ENCODE measurements around the gene AIG1.
"Not testable (repeated sequence)": the region's sequence is repeated elsewhere in the genome, so short reads cannot be mapped to it uniquely, and the experiment has no call there.

AIG1 gene

DNA sequence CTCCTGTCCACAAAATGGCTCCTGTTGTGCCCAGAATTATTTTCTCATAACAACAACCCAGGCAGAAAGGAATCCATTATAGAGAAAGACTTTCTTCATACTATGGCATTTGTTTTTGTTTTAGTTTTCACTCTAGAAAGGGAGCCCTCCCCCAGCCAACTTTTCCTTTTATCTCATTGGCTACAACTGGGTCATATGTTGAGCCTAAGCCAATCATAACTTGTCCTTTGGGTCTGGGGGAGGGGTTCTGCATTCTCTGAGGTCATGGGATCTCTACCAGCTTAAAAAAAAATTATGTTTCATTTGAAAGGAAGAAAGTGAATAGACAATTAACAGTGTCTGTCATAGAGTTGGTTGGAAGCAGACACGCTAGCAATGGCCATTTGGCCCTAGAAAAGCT lies 177.6 kb downstream of the AIG1 start:
- no peak for ATAC-seq

DNA sequence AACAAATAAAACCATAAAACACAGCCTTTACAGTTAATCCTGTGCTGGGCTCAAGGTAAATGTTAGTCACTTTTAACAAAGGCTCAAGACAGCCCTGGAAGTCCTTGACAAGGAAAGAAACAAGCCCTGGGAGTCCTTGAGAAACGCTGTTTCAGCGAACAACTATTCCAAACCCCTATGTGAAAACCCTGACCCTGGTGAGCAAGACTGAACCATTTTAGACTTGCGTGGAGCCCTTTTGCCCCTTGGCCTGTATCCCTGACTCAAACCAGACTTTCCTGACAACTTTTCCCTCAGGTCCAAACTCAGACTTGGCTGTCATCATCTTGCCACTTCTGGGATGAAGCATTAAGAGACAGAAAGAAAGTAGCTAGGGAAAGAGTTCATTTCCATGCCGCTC lies 180.4 kb downstream of the AIG1 start:
- ATAC-seq = no peak

DNA sequence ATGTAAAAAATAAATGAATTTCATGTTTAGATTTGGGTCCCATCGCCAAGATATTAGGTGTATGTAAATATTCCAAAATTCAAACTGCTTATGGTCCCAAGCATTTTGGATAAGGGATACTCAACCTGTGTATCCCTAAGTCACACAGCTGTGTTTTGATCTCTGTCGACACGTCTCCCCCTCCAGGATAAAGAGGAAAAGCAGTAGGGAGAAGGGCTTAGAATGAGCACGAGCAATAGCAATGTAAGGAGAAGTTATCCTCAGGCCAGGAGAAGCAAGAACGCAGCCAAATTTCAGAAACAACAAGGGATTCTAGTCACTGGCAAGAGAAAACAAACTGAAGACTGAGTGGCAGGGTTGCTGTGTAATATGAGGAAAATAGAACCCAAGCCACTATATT lies 181.2 kb downstream of the AIG1 start:
- ATAC-seq = no peak

DNA sequence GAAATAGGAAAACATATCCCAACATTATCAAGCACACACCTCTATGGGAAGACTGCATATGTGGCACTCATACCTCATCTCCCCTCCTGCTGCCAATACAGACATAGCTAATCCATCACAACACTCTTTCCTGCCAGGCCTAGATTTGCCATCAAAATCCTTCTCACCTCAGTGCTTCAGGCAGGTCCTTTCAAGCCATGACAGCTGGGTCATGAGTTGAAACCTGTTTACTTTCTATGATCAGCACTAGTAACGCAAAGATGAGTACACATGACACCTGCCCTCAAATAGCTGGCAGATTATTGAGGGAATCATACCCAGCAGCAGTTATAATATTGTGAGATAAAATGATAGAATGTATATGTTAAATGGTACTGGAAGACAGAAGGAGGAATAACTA lies 183.1 kb downstream of the AIG1 start:
- ATAC-seq = no peak

DNA sequence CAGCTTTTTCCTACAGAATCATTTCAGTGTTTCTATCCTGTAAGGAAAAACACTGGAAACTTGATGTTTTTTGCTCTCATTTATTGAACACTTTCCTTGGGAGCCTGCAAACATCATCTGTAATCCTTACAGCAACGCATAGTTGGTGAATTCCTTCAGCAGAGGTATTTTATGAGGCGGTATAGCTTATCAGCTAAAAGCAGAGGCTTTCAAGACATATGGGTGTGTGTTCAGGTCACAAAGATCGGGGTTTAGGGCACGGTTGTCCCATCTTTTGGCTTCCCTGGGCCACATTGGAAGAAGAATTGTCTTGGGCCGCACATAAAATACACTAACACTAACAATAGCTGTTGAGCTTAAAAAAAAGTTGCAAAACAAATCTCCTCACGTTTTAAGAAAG lies 185.0 kb downstream of the AIG1 start:
- no peak for ATAC-seq

DNA sequence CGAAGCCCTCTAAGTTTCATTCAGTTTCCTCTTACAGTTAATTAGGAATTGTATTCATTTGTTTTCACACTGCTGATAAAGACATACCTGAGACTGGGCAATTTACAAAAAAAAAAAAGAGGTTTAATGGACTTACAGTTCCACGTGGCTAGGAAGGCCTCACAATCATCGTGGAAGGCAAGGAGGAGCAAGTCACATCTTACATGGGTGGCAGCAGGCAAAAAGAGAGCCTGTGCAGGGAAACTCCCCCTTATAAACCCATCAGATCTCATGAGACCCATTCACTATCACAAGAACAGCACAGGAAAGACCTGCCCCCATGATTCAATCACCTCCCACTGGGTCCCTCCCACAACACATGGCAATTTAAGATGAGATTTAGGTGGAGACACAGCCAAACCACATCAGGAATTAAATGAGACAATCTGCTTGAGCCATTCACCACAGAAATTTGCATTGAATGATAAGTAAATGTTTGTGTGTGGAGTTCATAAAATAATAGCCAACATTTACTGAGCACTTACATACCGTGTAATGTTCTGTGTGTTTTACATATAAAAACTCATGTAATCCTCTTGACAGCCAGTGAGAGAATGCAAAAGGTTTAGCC lies 185.6 kb downstream of the AIG1 start:
- ATAC-seq = not testable (repeated sequence)

DNA sequence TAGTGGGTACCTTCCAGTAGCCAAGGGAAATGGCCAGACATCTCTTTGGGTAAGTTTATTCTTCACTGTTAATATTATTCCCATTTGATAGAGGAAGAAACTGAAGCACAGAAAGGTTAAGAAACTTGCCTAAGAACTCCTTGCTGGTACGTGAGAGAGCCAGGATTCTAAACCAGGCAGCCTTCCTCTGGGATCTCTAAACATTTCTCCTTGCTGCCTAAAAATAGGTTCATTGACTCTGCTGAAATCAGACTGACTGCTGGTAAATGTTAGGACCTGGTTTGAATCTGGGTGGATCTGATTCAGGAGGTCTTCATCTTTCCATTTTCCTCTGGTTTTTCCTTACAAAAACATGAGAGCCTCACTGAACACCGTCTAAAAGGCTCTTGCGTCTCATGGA lies 186.9 kb downstream of the AIG1 start:
- ATAC-seq = no peak

DNA sequence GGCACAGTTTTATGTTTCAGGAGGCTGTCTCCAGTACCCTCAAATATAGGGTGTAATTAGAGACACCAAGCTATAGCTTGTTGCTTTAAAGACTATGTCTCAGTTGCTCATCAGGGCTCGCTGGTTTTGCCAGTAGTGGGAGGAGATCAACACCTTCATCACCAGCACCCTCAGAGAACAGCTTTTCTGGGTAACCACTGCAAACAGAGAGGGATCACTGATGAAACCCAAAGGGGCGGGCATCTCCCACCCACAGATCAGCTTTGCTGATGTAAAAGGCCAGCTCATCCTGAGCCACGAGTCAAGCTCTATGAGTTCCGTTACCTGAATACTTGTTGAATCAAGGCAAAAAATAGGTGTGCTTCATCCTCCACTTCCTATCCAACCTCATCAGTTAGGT lies 187.7 kb downstream of the AIG1 start:
- ATAC-seq = peak; percentile 38 to 63

DNA sequence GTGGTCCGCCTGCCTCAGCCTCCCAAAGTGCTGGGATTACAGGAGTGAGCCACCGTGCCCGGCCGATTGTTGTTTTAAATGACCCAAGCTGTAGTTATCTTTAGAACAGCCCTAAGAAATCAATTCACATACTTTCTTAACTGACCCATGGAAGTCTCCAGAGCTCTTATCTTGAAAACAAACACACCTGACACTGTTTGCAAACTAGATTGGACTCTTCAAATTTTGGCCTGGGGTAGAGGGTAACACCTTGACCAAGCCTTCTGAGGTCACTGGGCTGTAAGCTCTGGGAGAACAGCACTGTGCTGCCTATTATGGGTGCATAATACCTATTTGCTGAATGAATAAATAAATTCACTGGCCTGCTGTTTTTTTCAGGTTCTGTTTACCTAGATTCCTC lies 190.6 kb downstream of the AIG1 start:
- no peak for ATAC-seq

DNA sequence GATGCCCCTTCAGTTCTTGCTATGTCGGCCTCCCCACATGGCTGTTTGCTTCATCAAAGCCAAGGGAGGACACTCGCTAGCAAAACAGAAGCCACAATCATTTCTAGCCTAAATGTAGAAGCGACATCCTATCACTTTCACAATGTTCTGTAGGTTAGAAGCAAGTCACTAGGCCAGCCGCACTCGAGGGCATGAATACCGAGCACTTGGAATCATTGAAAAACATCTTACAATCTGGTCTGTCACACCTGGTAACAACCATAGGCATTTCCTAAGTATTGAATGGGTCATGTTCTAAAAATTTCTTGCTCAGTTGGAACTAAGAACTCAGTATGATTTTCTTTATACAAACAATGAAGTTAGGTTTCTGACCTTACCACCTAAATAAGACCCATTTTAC lies 192.3 kb downstream of the AIG1 start:
- no peak for ATAC-seq

DNA sequence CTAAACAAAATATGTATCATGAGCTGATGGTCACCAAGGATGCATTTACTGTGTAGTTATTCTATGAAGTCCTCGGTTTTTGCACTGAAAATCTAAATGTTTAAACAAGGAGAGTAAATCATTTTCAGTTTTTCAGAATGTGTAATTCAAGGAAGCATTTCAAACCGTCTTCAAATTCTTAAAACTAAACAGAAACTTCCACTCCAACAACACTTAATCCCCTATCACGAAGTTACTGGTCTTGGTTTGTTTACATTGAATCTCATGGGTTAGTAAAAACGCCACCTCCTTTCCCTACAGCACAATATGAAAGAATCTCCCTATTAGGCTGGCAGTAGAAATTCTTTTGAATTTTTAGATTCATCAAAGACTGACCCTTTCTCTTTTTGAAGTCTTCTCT lies 192.9 kb downstream of the AIG1 start:
- ATAC-seq = no peak

DNA sequence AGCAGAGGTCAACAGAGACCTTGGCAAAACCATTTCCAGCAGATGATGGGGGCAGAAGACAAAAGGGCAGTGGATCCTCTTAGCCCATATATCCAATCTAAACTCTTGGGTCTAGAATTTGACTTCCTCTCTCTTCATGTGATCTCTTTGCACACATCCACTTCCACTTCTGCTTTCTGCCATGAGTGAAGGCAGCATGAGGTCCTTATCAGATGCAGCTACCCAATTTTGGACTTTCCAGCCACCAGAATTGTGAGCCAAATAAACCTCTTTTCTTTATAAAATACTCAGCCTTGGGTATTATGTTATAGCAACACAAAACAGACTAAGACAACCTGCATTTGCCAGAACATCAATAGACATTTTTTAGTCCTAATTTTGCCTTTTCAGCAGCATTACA lies 198.3 kb downstream of the AIG1 start:
- ATAC-seq = no peak

DNA sequence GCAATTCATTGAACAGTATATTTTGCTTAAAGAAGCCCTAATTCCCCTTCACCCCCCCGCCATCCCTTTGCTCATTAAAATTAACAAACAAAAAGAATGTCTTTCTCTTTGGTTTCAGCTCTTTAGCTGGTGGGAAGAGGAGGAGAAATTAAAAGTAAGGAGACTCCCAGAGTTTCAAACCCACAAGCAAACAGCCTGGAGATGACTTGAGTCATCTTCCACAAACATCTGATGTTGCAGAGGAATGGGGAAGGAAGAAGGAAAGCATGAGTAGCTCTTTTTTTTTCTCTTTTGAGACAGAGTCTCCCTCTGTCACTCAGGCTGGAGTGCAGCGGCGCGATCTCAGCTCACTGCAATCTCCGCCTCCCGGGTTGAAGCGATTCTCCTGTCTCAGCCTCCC lies 200.2 kb downstream of the AIG1 start:
- ATAC-seq = no peak

DNA sequence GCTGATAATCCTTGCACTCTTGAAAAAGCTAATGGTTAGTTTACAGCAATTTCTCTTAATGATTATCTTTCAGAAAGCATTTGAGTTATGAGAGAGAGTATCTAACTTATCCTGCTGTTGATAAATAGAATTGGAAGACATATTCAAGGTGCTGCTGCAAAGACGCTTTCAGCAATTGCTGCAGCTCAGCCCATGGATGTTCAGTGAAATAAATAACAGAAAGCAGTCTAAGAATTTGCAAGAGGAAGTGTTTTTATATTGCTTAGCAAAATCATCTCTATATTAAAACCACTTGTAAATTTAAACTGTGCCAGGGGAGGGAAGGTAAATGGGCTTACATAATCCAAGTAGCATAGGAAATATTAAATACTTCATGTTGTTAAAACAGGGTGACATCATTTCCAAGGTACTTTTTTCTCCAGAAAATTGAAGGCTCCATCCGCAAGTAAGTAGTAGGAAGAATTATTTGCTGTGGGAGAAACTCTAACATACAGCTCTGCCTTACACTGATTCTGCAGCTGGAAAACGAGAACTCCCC lies 201.3 kb downstream of the AIG1 start:
- ATAC-seq = no peak

DNA sequence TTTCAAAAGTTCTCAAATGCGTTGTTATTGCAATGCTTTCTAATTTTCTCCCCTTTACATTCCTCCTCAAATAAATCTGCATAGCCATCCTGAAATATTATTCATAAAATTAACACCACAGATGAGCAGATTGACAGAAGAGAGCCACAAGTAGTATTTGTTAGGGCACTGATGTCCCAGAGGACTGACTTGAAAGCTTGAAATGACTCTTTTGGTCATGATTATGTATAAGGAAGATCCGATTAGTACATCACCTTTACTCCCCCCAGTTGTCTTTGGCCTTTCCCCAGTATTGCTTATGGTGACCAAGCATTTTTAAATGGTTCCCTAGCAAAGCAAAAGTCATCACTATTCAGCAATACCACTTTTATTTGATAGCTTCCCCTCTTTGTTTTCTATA lies 202.2 kb downstream of the AIG1 start:
- no peak for ATAC-seq

DNA sequence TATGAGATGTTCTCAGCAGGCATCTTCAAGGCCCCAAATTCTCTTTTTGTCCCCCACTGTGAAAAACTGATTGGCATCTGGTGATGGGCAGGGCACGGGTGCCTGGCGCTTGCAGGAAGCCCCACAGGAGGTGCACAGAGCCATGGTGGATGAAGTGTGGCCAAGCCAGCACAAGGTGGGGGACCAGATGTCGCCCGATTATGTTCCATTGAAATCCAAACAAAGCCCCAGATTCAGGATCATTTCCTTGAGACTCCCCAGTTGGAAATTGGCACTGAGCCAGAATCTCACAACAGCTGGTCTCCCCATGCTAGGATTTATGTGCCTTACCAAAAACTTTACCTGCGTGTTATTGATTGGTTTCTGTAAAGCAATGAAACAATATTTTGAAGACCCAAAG lies 203.7 kb downstream of the AIG1 start:
- no peak for ATAC-seq

DNA sequence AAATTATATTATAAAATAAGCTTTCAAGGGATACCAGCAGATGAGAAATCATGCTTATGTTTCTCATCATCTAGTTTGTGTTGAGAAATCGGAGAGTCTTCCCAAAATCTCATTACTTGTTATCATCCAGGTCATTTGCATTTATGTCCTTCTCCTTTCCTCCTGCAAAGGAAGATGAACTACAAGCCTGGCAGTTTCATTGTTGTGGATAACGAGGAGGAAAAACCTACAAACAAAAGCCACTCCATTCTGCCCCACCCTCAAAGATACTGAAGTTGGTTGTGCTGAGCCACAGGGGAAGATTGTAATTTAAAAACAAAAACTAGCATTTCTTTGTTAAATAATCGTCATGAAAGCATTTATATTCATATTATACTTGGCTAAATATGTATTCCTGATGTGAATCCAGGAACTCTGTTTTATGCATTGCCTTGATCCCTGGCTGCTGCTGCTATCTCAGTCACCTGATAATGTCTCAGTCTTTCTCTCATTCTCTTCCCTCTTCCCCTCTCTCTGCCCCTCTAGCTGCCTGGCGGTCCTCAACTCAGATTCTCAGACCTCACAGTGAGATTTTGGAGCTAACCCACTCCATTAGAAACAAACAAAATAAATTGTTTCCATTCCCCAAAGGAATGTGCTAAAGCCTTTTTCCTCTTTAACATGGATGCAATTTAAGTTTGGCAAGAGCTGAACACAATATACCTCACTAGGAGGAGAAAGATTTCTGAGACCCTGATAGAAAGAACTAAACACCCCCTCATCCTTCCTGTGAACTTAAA lies 204.5 kb downstream of the AIG1 start:
- ATAC-seq = no peak

DNA sequence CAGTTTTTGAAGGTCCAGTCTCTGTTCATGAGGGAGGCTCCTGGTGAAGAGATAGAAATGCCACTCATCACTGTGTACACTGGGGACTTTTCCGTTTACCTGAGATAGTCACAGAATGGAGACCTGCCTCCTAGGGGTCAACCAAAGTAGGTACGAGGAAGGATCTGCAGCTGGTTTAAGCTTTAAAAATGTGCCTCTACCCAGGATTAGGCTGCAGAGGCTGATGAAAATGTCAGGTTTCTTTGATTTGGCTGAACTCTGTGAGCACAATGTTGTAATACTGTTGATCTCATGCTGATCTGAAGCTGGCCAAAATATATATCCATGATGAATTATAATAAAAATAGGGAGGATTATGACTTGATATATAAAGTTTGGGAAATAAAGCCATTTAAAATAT lies 207.1 kb downstream of the AIG1 start:
- ATAC-seq = no peak

DNA sequence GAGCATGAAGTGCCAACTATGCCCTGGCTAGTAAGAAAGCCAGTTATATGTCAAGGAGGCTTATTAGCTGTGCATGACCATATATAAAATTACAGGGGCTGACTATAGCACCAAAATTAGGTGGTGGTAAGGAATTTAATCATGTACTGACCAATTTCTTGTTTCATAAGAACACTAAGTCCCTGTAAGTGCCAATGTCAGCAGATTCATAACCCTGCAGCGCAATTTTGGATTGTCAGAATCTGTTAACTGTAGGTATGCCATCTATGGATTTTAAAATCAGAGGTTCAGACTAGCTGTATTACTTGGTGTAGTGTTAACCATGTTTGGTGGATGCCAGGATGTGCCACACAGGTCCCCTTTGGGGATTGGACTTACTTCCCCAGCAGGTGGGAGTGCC lies 207.8 kb downstream of the AIG1 start:
- no peak for ATAC-seq

DNA sequence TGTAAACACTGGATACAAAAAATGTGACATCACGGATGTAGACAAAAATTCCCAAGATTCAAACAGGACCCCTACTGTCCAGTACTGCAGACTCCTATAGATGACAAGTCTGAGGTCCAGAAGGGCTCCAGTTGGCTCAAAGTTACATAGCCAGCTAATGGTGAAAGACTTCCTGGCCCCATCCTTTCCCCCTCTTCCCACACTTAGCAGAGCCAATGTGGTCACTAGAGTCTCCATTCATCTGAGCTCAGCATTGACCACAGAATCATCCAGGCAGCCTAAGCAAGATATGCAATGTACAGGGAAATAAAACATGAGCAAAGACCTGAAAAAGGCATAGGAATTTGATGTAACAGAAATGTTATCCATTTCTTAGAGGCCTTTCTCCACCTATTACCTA lies 209.3 kb downstream of the AIG1 start:
- no peak for ATAC-seq

DNA sequence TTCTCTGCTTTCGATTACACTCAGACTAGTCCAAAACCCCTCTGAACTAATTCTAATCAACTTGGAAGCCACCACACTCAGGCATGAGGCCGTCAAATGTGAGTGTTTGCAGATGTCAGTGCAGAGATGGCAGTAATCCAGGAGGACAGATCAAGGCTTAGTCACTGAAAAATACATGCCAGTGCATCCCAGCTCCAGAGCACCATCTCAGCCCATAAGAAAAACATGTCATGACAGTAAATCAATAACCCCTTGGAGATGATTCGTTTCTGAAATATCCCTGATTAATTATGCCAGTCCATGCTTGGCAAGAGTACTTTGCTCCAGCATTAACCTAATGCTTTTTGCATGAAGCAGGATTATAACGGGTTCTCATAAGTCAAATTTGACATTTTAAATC lies 210.3 kb downstream of the AIG1 start:
- ATAC-seq = no peak

DNA sequence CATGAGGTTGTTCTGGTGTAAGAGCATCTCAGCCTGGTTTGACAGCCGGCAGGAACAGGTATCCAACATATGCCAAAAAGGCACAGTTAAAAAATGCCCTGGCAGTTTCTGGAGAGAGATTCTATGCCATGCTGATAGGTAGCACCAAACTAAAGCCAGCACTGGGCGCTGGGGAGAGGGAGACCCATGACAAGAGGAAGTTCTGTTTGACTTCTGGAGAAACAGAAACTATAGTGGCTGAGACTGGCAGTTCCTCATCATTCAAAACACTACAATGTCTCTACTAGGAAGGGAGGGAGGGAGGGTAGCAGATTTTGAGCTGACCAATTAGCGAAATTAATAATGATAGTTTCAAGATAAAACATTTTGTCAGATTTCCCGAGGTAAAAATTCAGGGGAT lies 215.7 kb downstream of the AIG1 start:
- ATAC-seq = no peak

DNA sequence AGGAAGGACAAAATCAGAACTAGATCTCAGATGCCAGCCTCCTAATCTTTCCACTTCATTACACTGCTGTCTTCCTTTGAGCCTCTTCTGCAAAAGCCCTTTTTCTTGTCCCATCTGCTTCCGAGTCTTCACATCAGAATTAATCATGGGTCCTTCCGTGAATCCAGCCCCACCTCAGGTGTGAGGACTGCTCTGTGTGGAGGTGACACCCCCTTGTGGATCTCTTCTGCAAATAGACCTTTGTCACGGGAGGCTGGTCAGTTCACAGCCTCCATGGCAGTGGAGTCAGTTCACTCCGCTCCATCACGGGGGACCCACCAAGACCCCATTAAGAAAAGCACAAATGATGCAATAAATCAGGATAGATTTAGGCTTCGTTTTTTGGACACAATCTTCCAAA lies 218.7 kb downstream of the AIG1 start:
- ATAC-seq = peak in 1 of 2 donors; percentile 38

DNA sequence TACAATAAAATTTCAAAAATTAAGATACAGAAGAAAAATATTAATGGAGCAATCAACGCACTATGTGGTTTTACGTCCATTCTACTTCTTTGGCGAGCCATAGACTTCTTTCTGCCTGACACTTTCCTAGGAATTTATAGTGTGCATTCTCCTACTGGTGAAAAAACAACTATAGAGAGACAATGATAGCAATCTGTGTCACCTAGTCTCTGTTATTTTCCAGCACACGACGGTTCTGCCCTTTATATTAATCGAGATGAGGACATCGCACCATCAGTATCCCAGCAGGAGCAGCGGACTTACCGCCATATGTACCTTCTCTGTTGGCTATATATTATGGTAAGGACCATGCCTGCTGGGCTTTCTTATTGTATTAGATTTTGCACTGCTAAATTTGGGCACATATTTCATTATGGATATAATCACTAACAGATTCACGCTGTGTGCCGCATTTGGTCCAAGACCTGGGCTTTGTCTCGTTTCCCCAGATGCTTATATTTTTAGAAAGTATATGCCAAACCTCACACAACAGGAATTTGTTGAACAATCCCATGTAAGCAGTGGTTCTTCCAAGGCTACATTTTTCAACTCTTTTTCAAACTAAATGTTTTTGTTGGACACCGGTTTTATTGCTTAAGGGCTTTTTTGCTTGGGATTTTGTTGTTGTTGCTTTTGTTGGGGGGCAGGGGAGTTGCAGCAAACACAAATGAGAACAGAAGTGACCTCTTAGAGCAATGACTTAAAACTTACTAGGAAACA lies 223.4 kb downstream of the AIG1 start:
- ATAC-seq = no peak
